Activated CD4-positive, CD25-positive, alpha-beta regulatory T cell treated with anti-CD3 and anti-CD28 coated beads, Interleukin-2, amount 50 U/mL, for 16 hours (primary cell): ENCODE data around the gene MXI1.
"Not testable (repeated sequence)": the region's sequence is repeated elsewhere in the genome, so short reads cannot be mapped to it uniquely, and the experiment has no call there.

Experiments
- DNase-seq: peaks from one replicate; pipeline ENCODE4 v3.0.0-alpha.2; 2020; ENCODE audit warnings: low read depth, low spot score

Gene MXI1

GRCh38 chr10:110317866-110318850 is 110.8 kb downstream of the MXI1 start:
- DNase-seq, result no peak

DNA sequence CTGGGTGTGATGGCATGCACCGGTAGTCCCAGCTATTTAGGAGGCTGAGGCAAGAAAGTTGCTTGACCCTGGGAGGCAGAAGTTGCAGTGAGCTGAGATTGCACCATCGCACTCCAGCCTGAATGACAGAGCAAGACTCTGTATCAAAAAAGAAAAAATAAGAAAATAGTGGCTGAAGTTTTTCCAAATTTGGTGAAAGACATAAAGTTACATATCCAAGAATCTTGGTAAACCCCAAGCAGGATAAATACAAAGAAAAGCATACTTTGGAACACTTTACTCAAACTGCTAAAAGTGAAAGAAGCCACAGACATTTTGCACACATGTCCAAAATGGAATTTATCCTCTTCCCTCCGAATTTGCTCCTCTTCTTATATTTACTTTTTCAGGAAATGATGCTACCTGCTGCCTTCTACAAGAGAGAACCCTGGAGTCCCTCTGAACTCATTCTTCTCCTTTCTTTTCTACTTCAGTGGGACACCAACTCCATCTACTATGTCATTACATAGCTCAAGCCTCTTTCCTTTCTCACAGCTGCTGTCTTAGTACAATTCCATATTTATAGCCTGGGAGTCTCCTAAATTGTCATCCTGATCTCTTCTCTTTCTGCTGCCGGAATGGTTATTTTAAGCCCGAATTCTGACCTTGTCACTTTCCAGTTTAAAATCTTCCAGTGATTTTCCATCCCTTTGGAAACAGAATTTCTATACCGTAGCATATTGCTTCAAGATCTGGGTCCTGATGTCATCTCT is 114.6 kb downstream of the MXI1 start:
- DNase-seq, result no peak

DNA sequence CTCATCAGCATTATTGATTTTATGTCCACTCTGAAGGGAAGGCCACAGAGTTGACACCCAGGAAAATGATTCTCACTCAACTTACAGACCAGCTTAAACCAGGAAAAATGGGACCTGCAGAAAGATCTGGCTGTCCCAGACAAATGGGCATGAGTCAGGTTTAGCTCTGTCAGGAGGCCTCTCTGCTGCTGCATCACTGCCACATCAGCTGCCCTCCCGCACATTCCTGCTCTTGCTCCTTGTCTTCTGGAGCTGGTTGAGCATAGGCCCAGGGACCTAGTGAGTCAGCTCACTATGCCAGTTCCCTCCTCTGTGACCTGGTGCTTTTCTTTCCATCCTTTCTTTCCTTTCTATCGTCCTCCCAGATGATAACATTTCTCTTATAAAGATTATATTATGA is 116.1 kb downstream of the MXI1 start:
- no peak for DNase-seq

DNA sequence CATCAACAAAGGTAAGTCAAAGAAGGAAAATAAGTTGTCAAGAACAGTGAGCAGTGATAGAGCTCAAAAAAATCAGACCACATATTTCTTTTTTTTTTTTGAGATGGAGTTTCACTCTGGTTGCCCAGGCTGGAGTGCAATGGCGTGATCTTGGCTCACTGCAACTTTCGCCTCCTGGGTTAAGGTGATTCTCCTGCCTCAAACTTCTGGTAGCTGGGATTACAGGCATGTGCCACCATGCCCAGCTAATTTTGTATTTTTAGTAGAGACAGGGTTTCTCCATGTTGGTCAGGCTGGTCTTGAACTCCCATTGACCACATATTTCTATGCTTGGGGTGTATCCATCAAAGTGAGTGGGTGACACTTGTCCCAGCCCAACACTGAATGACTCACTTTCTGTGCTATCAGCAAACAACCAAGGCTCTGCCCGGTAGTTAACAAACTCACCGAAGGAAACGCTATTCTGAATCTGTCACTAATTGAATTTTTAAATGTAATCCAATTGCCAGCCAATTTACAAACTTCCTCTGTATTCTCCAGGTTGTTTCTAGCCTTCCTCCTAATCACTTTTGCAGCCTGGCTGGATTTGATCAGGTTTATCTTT is 116.9 kb downstream of the MXI1 start:
- no peak for DNase-seq

GRCh38 chr10:110324805-110325280 is 117.4 kb downstream of the MXI1 start:
- no peak for DNase-seq

DNA sequence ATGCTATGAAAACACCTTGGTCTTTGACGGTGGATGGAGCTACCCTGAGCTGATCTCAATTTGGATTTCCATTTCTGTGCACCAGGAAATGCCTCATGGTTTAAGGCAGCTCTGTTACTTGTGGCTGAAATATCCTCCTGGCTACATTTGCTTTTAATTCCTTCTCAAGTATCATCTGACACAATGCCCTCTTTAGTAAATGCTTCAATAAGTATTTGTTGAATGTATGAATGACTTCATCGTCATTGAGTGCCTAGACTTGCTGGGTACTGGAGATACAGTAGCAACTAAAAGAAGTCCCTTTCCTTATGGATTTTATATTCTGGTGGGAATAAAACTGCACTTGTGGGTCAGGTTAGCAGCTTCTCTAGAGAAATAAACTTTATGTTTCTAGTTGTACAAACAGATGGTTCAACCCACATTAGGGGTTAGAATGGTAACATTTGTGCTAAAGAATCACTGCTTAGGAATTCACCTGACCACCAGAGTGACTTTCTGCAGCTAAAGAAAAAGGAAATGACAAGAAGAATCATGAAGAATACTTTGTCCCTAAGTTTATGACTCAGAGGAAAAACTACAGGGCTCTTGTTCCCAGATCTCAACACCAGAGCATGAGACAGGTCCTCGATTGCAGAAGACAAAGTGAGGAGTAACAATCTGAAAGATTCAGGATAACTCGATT is 119.1 kb downstream of the MXI1 start:
- no peak for DNase-seq

GRCh38 chr10:110327262-110327914 is 120.0 kb downstream of the MXI1 start:
- no peak for DNase-seq

- DNase-seq, result no peak
Observed at GRCh38 chr10:110330675-110331074, 123.3 kb downstream of the MXI1 start.

GRCh38 chr10:110331226-110331795 is 123.9 kb downstream of the MXI1 start:
- DNase-seq, result not testable (repeated sequence)

DNA sequence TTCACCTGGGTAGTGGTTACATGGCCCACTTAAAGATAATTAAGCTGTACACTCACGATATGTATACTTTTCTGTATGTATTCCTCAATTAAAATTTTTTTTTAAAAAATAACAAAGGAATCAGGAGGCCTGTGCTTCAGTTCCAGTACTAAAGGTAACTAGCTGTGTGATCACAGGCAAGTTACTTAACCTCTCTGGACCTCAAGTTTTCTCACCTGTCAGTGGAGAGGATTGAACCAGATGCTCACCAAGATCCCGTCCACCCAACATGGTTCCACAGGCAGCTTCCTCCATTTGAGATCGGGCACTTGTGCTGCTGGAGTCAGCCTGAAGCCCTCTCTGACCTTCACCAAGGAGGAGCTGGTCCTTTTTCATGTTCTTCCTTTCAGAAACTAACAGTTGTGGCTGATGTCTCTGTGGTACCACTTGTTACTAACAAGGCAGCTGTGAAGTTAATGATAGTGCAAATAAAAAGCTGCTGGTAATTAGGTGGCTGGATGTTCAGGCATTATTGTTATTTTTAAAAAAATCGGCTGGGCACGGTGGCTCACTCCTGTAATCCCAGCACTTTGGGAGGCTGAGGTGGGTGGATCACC is 126.8 kb downstream of the MXI1 start:
- DNase-seq, result no peak

DNA sequence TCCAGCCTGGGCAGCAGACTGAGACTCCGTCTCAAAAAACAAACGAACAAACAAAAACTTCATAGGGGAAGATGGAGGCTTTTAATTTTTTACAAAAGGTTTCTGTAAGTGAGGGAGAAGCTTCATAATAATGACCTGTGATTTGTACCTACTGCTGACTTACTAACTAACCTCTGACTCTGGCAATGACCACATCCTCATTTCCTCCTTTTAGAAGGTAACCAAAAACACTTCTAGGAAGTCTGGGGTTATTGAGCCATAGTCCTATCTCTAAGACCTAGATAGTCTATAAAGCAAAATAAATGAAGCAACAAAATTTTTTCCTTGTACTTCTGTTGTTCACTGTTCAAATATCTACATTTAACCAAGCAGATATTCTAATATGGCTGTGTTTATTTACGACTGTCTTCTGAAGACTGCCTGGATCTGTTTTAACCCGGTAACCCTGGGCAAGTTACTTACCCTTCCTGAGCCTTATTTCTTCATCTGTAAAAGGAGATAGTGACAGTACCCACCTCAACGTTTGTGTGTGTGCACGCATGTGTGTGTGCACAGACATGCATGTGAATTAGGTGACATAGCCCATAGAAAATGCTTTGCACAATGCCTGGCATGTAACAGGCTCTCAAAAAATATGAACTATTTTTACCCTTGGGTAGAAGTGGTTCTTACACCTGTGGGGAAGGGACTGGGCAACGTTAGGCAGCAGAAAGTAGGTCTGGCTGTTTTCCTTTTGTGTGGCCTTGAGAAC is 128.1 kb downstream of the MXI1 start:
- no peak for DNase-seq

GRCh38 chr10:110336111-110336721 is 128.8 kb downstream of the MXI1 start:
- no peak for DNase-seq
